Stomach smooth muscle (tissue), 2 donors: ENCODE data around the gene HSH2D.
A peak's percentile ranks its signal among the peaks of the same experiment; 100 is the strongest.
"Not testable (repeated sequence)": the region's sequence is repeated elsewhere in the genome, so short reads cannot be mapped to it uniquely, and the experiment has no call there.

Experiments
- H3K27ac ChIP-seq: one replicate; pipeline ENCODE4 v1.7.0; 2013; ENCODE audit warnings: mild to moderate bottlenecking, low read length, inconsistent platforms
- H3K27me3 ChIP-seq, 2 donors: one replicate each; pipeline ENCODE4 v1.7.0; 2013; ENCODE audit warnings: low read length in 2 of 2; ENCODE audit not compliant: insufficient read depth in 2 of 2, control insufficient read depth in 1 of 2
- H3K36me3 ChIP-seq, 2 donors: one replicate each; pipeline ENCODE4 v1.7.0; 2013; ENCODE audit warnings: low read length in 2 of 2; ENCODE audit not compliant: control insufficient read depth in 2 of 2, insufficient read depth in 2 of 2
- H3K4me1 ChIP-seq: one replicate; pipeline ENCODE4 v1.7.0; 2013; ENCODE audit warnings: low read length; ENCODE audit not compliant: control insufficient read depth, insufficient read depth
- H3K4me3 ChIP-seq, 2 donors: one replicate each; pipeline ENCODE4 v1.7.0; 2013; ENCODE audit warnings: low read length in 2 of 2
- H3K9ac ChIP-seq, 2 donors: one replicate each; pipeline ENCODE4 v1.7.0; 2013; ENCODE audit warnings: low read length in 2 of 2, mild to moderate bottlenecking in 1 of 2
- H3K9me3 ChIP-seq, 2 donors: one replicate each; pipeline ENCODE4 v1.7.0; 2013; ENCODE audit warnings: low read length in 2 of 2; ENCODE audit not compliant: control insufficient read depth in 2 of 2
- donor health status: healthy.
- donor health status: Pancreatic carcinoma.

Gene HSH2D, protein sequence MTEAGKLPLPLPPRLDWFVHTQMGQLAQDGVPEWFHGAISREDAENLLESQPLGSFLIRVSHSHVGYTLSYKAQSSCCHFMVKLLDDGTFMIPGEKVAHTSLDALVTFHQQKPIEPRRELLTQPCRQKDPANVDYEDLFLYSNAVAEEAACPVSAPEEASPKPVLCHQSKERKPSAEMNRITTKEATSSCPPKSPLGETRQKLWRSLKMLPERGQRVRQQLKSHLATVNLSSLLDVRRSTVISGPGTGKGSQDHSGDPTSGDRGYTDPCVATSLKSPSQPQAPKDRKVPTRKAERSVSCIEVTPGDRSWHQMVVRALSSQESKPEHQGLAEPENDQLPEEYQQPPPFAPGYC

DNA sequence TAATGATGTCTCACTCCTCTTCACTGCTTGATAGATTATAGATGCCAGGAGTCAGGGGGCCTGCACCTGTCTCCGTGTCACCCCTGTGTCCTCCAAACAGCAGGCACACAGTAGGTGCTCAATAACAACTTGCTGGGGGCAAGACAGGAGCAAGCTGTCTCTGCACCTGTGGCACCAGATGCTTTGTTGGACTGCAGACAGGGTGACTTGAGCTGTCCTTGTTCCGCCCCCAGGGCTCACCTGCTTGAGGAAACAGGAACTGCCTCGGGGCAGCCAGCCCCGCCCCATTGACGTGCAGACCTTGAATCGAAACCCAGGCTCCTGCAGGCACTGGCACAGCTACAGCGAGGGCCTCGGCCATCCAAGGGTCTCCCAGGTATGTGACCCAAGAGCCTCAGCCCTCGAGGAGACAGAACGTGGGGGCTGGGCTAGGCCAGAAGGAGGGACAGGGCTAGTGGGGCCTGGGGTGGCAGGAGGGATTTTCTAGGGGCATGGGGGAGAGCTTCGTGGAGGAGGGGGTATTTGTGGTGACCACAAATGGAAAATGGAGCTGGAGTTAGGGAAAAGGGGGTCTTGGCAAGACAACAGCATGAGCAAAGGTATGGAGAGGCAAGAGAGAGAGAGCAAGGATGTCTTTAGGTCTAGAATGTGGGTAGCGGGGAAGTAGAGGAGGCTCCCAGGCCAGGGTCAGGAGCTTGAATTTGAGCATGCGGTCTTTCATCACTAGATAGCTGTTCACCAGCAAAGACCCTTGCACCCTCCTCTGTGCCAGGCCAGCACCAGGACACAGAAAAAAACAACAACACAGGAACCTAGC lies at the start of gene HSH2D:
TSS of gene HSH2D (plus strand) at position 287 of the 817 bp plus-strand sequence. CDS start 5,066 bp downstream, outside the sequence.
- H3K4me1 ChIP-seq = no peaks in the 10 kb centered on the region
- H3K36me3 ChIP-seq = no peaks in the 10 kb centered on the region
- peaks cover 0 to 8% of the 10 kb centered on the region in 2 donors for H3K27me3 ChIP-seq
- H3K9me3 ChIP-seq = no peaks in the 10 kb centered on the region
- H3K4me3 ChIP-seq = peak within 1 kb of the TSS in 1 of 2 donors; percentile 3
- no peak within 1 kb of the TSS for H3K9ac ChIP-seq
- H3K27ac ChIP-seq = no peak within 1 kb of the TSS

DNA sequence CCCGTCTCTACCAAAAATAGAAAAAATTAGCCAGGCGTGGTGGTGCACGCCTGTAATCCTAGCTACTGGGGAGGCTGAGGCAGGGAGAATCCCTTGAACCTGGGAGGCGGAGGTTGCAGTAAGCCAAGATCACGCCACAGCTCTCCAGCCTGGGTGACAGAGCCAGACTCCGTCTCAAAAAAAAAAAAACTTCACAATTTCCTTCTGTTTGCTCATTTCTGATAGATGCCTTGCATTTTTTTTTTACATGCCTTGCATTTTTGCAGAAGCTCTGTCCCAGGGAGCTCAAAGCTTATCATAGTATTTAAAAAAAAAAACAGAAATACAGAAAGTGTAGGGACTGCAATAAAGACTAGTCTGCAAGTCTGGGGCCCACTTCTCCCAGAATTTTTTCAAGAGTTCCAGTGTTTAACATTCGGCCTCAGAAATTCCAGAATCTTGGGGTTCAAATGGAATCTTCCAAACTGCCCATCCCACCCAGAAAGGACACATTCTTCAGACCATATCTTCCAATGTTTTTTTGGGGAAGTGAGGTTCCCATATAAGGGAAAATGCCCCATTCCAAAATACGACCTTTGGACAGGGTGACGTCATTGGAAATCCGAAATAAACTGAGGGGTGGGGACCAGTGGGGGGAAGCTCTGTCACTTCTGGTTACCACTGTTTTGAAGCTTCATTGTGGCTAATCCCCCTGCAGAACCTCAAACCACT lies 49.0 kb upstream of the HSH2D start:
- peaks cover 71 to 85% of the 10 kb centered on the region in 2 donors for H3K36me3 ChIP-seq
- H3K27ac ChIP-seq = peak overlapping the region; percentile 31
- peaks cover 8% of the 10 kb centered on the region for H3K4me1 ChIP-seq
- no peaks in the 10 kb centered on the region for H3K9me3 ChIP-seq
- no peaks in the 10 kb centered on the region for H3K27me3 ChIP-seq
- H3K4me3 ChIP-seq = no peak overlapping the region
- no peak overlapping the region for H3K9ac ChIP-seq

DNA sequence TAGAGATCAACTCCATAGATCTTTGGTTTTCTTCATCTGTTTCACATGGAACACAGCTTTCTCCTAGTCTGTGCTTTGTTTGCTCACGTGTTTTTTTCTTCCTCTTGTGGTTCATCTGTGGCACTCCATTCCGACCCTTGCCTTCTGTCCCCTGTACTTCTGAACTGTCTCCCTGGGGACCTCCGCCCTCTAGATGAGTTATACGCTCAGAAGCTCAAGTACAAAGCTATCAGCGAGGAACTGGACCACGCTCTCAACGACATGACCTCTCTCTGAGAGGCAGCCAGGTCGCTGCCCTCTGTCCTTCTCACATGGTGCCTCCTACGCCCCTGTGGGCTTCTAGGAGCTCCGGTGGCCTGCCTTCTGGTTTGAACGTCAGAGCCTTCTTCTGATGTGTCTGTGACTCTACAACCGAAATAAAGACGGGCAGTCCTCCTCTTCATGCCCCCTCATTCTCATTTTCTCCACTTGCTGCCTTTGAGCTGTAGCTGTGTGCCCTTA lies 48.4 kb upstream of the HSH2D start:
- H3K4me3 ChIP-seq = no peak overlapping the region
- H3K36me3 ChIP-seq = peaks cover 69 to 88% of the 10 kb centered on the region in 2 donors
- H3K4me1 ChIP-seq = peaks cover 8% of the 10 kb centered on the region
- no peaks in the 10 kb centered on the region for H3K27me3 ChIP-seq
- H3K27ac ChIP-seq = peak overlapping the region; percentile 31
- H3K9ac ChIP-seq = no peak overlapping the region
- H3K9me3 ChIP-seq = no peaks in the 10 kb centered on the region

DNA sequence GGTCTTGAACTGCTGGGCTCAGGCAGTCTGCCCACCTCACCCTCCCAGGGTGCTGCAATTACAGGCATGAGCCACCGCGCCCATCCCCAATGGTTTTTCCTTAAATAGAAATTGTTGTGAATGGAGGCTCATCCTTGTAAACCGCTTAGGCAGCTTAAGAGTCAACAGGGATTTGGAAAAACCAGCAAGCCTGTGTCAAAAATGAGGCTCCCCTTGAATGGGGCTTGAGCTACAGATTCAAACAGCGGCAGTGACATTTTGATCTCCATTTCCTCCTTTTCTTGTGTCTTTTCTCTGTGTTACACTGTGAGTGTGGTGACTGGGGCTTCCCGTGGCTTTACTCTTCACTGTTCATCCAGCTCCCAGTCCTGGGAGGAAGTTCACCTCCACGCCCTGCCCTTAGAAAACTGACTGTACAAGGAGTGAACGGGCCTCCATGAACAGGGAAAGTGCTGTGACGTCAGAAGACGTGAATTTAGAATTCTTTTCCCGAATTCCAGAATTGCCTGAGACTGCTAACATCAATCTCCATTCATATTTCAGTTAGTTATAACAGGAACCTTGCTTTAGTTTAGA lies 47.1 kb upstream of the HSH2D start:
- peak overlapping the region; percentile 64 for H3K27ac ChIP-seq
- no peaks in the 10 kb centered on the region for H3K9me3 ChIP-seq
- peaks cover 8% of the 10 kb centered on the region for H3K4me1 ChIP-seq
- H3K9ac ChIP-seq = no peak overlapping the region
- no peaks in the 10 kb centered on the region for H3K27me3 ChIP-seq
- no peak overlapping the region for H3K4me3 ChIP-seq
- H3K36me3 ChIP-seq = peaks cover 68 to 86% of the 10 kb centered on the region in 2 donors

DNA sequence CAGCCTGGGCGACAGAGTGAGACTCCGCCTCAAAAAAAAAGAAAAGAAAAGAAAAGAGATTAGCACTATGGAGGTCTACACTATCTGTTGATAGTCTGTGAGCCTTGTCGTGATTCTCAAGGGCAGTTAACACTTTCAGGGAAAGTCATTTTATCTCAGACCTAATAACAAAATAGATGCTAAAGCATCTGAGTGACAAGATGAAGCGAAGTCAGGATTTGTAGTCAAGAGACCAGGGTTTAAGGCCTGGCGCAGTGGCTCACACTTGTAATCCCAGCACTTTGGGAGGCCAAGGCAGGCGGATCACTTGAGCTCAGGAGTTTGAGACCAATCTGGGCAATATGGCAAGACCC lies 45.1 kb upstream of the HSH2D start:
- H3K36me3 ChIP-seq = peaks cover 60 to 87% of the 10 kb centered on the region in 2 donors
- H3K27ac ChIP-seq = peak overlapping the region; percentile 46
- no peak overlapping the region for H3K9ac ChIP-seq
- no peaks in the 10 kb centered on the region for H3K27me3 ChIP-seq
- H3K9me3 ChIP-seq = no peaks in the 10 kb centered on the region
- peaks cover 8% of the 10 kb centered on the region for H3K4me1 ChIP-seq
- no peak overlapping the region for H3K4me3 ChIP-seq

DNA sequence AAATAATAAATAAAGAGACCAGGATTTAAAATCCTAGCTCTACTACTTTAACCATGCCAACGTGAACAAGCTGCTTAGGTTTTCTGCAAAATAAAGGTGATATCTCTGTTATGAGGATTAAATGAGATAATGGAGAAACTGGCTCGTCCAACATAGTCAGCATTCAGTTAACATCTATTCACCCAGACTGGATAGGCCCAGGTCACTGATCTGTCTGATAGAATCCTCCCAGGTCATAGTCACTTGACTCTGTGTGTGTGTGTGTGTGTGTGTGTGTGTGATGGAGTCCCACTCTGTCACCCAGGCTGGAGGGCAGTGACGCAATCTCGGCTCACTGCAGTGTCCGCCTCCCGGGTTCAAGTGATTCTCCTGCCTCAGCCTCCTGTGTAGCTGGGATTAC lies 44.7 kb upstream of the HSH2D start:
- Histone ChIP-seq H3K4me3 (no peak overlapping the region), H3K36me3 (peaks cover 59 to 86% of the 10 kb centered on the region in 2 donors)

DNA sequence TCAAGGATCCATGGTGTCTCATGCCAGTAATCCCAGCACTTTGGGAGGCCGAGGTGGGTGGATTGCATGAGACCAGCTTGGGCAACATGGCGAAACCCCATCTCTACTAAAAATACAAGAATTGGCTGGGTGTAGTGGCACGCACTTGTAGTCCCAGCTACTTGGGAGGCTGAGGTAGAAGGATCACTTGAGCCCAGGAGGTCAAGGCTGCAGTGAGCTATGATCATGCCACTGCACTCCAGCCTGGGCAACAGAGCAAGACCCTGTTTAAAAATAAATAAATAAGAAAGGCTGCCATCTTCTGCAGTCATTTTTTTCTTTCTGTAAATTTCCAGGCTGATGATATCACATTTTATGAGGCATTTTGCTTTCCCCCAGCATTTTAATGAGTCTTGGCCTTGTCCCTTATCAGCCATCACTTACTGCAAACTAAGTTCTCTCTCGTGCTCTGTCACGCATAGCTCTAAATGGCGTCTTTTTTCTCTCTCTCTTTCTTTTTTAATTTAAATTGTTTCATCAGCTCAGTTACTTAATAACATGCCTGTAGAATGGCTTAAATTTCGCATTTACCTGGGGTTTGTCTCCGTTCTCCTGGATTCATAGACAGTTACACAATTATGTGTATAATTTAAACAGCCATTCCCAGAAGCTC lies 44.0 kb upstream of the HSH2D start:
- not testable (repeated sequence) for H3K9ac ChIP-seq, H3K27me3 ChIP-seq, H3K4me3 ChIP-seq, H3K27ac ChIP-seq, H3K9me3 ChIP-seq, H3K4me1 ChIP-seq
- peaks cover 58 to 84% of the 10 kb centered on the region in 2 donors for H3K36me3 ChIP-seq

More for the DNA sequence above, 44.7 kb upstream of the HSH2D start:
- Histone ChIP-seq H3K27ac (no peak overlapping the region), H3K27me3 (no peaks in the 10 kb centered on the region), H3K9me3 (no peaks in the 10 kb centered on the region), H3K4me1 (peaks cover 8% of the 10 kb centered on the region), H3K9ac (no peak overlapping the region)

DNA sequence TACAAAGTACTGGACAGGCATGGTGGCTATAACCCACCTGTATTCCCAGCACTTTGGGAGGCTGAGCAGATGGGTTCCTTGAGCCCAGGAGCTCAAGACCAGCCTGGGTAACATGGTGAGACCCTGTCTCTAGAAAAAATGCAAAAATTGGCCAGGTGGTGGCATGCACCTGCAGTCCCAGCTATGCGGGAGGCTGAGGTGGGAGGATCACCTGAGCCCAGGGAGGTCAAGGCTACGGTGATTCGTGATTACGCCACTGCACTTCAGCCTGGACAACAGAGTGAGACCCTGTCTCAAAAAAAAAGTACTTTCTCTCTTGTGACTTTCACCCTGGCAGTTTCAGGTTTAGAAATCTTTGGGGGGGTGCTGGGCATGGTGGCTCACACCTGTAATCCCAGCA lies 43.0 kb upstream of the HSH2D start:
- H3K4me3 ChIP-seq = no peak overlapping the region
- peaks cover 8% of the 10 kb centered on the region for H3K4me1 ChIP-seq
- no peaks in the 10 kb centered on the region for H3K27me3 ChIP-seq
- H3K9ac ChIP-seq = no peak overlapping the region
- no peak overlapping the region for H3K27ac ChIP-seq
- peaks cover 47 to 73% of the 10 kb centered on the region in 2 donors for H3K36me3 ChIP-seq
- H3K9me3 ChIP-seq = no peaks in the 10 kb centered on the region

DNA sequence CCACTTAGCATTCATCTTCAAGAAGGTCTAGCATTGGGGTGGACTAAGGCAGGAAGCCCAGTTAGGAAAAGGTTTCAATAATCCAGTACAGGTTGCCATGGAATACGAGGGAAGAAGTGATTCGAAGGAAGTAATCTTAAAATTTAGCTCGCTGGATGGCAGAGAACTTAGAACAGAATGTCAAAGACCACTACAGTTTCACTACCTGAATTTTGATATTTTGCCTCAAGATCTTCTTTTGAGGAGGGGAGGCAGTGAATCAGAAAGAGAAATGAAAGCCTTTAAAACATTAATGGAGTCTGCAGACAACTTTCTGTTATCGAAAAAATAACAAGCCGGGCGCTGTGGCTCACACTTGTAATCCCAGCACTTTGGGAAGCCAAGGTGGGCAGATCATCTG lies 38.8 kb upstream of the HSH2D start:
- Histone ChIP-seq H3K4me3 (no peak overlapping the region), H3K9me3 (no peaks in the 10 kb centered on the region), H3K4me1 (no peaks in the 10 kb centered on the region), H3K36me3 (peaks cover 17 to 34% of the 10 kb centered on the region in 2 donors), H3K9ac (no peak overlapping the region), H3K27me3 (no peaks in the 10 kb centered on the region), H3K27ac (no peak overlapping the region)

DNA sequence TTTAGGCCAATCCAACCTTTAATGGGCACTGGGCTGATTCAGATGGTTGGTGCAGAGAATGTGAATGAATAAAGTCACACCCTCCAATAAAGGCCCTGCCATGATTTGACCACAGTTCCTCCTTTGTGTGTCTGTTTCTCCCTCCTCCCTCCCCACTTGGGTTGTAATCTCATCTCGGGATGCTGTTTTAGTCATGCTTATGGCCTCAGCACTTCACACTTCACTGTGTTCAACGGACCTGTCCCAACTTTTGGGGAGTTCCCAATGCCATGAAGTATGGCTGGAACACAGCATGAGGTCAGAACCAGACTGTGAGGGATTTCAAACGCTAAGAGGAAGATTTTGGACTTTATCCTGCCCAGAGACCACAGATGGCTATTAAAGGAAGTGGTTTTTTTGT lies 37.4 kb upstream of the HSH2D start:
- Histone ChIP-seq H3K9ac (no peak overlapping the region), H3K9me3 (no peaks in the 10 kb centered on the region), H3K4me3 (no peak overlapping the region), H3K36me3 (peaks cover 11 to 25% of the 10 kb centered on the region in 2 donors), H3K4me1 (peaks cover 6% of the 10 kb centered on the region), H3K27me3 (no peaks in the 10 kb centered on the region), H3K27ac (no peak overlapping the region)
